Measurements from ENCODE around the gene PLCL2.

DNA sequence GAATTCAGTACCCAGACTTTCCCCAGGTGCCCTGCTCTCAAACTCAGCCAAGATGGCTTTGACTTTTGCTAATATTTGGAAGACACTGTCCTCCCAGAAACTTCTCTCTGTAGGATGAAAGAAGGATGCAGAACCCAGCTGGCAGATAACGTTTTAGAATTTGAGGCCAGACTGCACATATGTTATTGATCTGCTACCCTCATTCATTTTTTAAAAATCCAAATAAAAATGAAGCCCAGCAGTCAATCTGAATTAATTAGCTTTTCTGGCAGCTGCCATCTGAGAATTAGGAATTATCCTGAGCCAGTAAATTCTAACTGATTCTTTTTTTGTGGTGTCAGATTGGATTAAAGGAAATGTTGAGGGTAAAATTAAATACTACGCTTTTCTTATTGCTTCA lies 236.6 kb downstream of the PLCL2 start:
- TF ChIP-seq POLR2A (IDR thresholded peaks at IDR 0.05) (no peak), EP300 (IDR thresholded peaks at IDR 0.05) (no peak)
- TF ChIP-seq, protein P1, sequence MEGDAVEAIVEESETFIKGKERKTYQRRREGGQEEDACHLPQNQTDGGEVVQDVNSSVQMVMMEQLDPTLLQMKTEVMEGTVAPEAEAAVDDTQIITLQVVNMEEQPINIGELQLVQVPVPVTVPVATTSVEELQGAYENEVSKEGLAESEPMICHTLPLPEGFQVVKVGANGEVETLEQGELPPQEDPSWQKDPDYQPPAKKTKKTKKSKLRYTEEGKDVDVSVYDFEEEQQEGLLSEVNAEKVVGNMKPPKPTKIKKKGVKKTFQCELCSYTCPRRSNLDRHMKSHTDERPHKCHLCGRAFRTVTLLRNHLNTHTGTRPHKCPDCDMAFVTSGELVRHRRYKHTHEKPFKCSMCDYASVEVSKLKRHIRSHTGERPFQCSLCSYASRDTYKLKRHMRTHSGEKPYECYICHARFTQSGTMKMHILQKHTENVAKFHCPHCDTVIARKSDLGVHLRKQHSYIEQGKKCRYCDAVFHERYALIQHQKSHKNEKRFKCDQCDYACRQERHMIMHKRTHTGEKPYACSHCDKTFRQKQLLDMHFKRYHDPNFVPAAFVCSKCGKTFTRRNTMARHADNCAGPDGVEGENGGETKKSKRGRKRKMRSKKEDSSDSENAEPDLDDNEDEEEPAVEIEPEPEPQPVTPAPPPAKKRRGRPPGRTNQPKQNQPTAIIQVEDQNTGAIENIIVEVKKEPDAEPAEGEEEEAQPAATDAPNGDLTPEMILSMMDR (IDR thresholded peaks at IDR 0.05), result no peak

All from ovary (tissue), 3 donors.